PC-9 (cell line): Measurements from ENCODE around the gene SPARC.

ENCODE experiments used
- CTCF ChIP-seq: fragments of 200-600 bp; sonication (generic); conservative IDR thresholded peaks from 2 replicates; pipeline ENCODE4 v1.6.1; 2017; ENCODE audit warnings: mixed run types, antibody characterized with exemption, mild to moderate bottlenecking, moderate library complexity
- EZH2 ChIP-seq: fragments of 200-600 bp; sonication (generic); IDR thresholded peaks from 2 replicates; pipeline ENCODE4 v1.8.0; 2017; ENCODE audit warnings: antibody characterized with exemption, low read depth

- TF ChIP-seq CTCF, result no peak
- no peak for TF ChIP-seq EZH2
Measured at GRCh38 chr5:151718153-151718552, 31.4 kb upstream of the SPARC start.
